GM12864 (cell line): Measurements from ENCODE around the gene SCAMP3.
"Not testable (repeated sequence)": the region's sequence is repeated elsewhere in the genome, so short reads cannot be mapped to it uniquely, and the experiment has no call there.

Experiments
- DNase-seq: peaks from one replicate; pipeline ENCODE4 v3.0.0-alpha.2; 2011; ENCODE audit warnings: low read depth
- H3K4me3 ChIP-seq: 2 replicates; pipeline ENCODE4 v1.5.1; 2011; ENCODE audit warnings: mild to moderate bottlenecking, low read depth, low read length, control low read depth
- CTCF ChIP-seq: IDR thresholded peaks from 2 replicates; pipeline ENCODE4 v1.5.1; 2011; ENCODE audit warnings: low read depth, mild to moderate bottlenecking, moderate library complexity, low read length, control low read depth, inconsistent platforms; ENCODE audit errors: missing control alignments

SCAMP3 gene

DNA sequence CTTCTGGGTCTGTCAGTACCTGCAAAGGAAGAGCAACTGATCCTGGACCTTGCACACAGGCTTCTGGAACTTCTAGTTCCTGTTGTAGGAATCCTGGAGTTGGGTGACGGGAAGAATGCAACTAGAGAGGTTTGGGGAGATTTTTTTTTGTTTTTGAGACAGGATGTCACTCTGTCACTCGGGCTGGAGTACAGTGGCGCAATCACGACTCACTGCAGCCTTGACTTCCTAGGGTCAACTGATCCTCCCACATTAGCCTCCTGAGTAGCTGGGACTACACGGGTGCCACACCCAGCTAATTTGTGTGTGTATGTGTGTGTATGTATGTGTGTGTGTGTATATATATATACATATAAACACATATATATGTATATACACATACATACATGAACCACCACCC lies 25.7 kb downstream of the SCAMP3 start:
- no peak for DNase-seq

DNA sequence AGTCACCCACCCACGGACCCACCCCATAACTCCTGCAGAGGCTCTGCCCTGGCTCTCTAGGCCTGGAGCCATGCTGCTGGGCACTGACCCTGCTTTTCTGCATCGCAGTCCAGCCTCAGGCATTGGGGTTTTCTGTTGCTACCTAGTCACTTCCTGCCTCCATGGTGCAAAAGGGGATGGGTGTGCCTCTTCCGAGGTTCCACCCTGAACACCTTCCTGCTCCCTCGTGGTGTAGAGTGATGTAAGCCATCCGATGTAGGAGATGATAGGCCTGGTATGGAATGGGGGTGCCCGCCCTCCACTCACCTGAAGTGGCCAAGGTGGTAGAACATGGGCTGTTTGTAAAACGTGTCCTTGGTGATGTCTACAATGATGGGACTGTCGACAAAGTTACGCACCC lies 26.8 kb downstream of the SCAMP3 start:
- not testable (repeated sequence) for DNase-seq, H3K4me3 ChIP-seq

More for the DNA sequence above, 25.7 kb downstream of the SCAMP3 start:
- H3K4me3 ChIP-seq: no peak overlapping the region
- TF ChIP-seq CTCF: no peak

DNA sequence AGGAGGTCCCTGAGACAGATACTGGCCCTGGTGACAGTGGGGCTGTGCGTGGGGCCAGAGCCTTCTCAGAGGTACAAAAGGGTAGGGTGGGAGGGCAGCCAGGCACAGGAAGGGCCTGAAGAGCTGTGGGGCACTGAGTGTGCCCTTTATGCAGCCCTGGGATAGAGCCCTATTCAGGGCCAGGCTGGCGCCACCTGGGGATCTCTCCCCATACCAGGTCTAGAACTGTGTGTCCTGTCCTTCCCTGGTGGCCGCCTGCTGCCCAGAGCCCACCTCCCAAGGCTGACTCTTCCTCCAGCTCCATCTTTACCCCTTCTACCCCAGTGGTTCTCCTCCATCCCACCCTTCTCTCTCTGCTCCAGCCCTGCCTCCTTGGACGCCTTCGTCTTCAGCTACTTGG lies 28.7 kb downstream of the SCAMP3 start:
- not testable (repeated sequence) for DNase-seq, H3K4me3 ChIP-seq

- not testable (repeated sequence) for DNase-seq, H3K4me3 ChIP-seq
These were observed 29.9 kb downstream of the SCAMP3 start for GRCh38 chr1:155232001-155232978.

- not testable (repeated sequence) for H3K4me3 ChIP-seq, DNase-seq
These were observed 30.9 kb downstream of the SCAMP3 start for GRCh38 chr1:155231302-155231701.

DNA sequence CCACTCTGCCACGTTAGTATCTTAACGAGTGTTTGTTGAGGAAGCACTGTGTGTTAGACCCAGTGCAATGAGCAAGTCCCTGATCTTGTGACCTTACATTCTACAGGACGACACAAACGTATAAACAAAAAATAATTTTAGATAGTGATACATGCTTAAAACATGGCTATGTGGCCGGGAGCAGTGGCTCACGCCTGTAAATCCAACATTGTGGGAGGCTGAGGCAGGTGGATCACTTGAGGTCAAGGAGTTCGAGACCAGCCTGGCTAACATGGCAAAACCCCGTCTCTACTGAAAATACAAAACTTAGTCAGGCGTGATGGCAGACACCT lies 34.1 kb downstream of the SCAMP3 start:
- no peak for TF ChIP-seq CTCF
- no peak for DNase-seq
- peak overlapping the region; percentile 60 for H3K4me3 ChIP-seq

GRCh38 chr1:155227261-155228095 lies 34.7 kb downstream of the SCAMP3 start:
- H3K4me3 ChIP-seq: peak overlapping the region; percentile 87
- DNase-seq: peak; percentile 98
- no peak for TF ChIP-seq CTCF

DNA sequence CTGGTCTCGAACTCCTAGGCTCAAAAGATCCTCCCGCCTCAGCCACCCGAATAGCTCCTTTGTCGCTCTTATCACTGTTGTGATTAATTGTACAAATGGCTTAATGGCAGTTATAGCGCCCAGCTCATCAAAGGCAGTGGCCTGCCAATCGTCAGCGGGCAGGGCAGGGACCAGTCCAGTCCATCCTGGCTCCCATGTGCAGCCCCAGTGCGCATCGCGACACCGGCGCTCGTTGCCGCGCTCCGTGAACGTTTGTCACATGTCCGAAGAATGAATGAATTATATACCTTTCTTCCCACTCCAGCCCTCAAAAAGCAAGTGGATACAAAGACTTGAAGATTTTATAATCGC lies 35.3 kb downstream of the SCAMP3 start:
- TF ChIP-seq CTCF: no peak
- peak overlapping the region; percentile 87 for H3K4me3 ChIP-seq
- DNase-seq: no peak
